Measurements from ENCODE around the gene RDH5. TPM values are rescaled to one million over a fixed set of nuclear protein-coding genes. Genes with fewer than 3 reads are reported as not detected.

RDH5 gene
- total RNA-seq, 1 donor from 2014 or later: 3.6 TPM

- DNase-seq (ENCODE audit: low spot score in 2 of 2): peak in 1 of 2 donors; percentile 53
- no peaks in the 10 kb centered on the region for H3K27me3 ChIP-seq
- H3K4me1 ChIP-seq: peaks cover 7 to 20% of the 10 kb centered on the region in 2 donors
- H3K27ac ChIP-seq: no peak overlapping the region
- TF ChIP-seq CTCF (IDR thresholded peaks at IDR 0.05): no peak
- no peaks in the 10 kb centered on the region for H3K36me3 ChIP-seq
- H3K9me3 ChIP-seq: no peaks in the 10 kb centered on the region
- no peak overlapping the region for H3K4me3 ChIP-seq
- intact Hi-C loops (cut with DNase I): no loop called here
Measured at GRCh38 chr12:55734595-55734994, 14.4 kb downstream of the RDH5 start.

GRCh38 chr12:55736076-55736475 lies 15.9 kb downstream of the RDH5 start:
- peaks cover 3 to 10% of the 10 kb centered on the region in 2 donors for H3K4me1 ChIP-seq
- no peak overlapping the region for H3K4me3 ChIP-seq
- peak in 1 of 2 donors; percentile 54 for DNase-seq (ENCODE audit: low spot score in 2 of 2)
- no peak overlapping the region for H3K27ac ChIP-seq
- no peaks in the 10 kb centered on the region for H3K27me3 ChIP-seq
- intact Hi-C loops (cut with DNase I): loop anchor here (2.0 kb wide), 1 partner anchor 77 kb away; no protein-coding TSS in a partner anchor
- no peaks in the 10 kb centered on the region for H3K36me3 ChIP-seq
- no peaks in the 10 kb centered on the region for H3K9me3 ChIP-seq
- no peak for TF ChIP-seq CTCF (IDR thresholded peaks at IDR 0.05)

GRCh38 chr12:55736780-55737580 lies 16.8 kb downstream of the RDH5 start:
- Histone ChIP-seq H3K27me3 (no peaks in the 10 kb centered on the region), H3K4me1 (peaks cover 3 to 9% of the 10 kb centered on the region in 2 donors), H3K27ac (peak overlapping the region; percentile 81 to 82), H3K4me3 (no peak overlapping the region), H3K9me3 (no peaks in the 10 kb centered on the region), H3K36me3 (no peaks in the 10 kb centered on the region)
- intact Hi-C loops (cut with DNase I): loop anchor here (1.0 to 2.0 kb wide), 2 partner anchors 56 to 78 kb away; a partner anchor contains a TSS
- DNase-seq (ENCODE audit: low spot score in 2 of 2): peak in 1 of 2 donors; percentile 88
- TF ChIP-seq CTCF (IDR thresholded peaks at IDR 0.05): peak; percentile 77 to 85 (median 83)

- Histone ChIP-seq H3K27me3 (no peaks in the 10 kb centered on the region), H3K4me1 (peaks cover 3 to 11% of the 10 kb centered on the region in 2 donors), H3K27ac (peak overlapping the region; percentile 81 to 82), H3K9me3 (no peaks in the 10 kb centered on the region), H3K36me3 (no peaks in the 10 kb centered on the region), H3K4me3 (peak overlapping the region; percentile 65 to 73)
- peak in 1 of 2 donors; percentile 63 for DNase-seq (ENCODE audit: low spot score in 2 of 2)
- peak in 1 of 3 experiments; percentile 0 for TF ChIP-seq CTCF (IDR thresholded peaks at IDR 0.05)
- intact Hi-C loops (cut with DNase I): loop anchor here (1.0 to 2.0 kb wide), 4 partner anchors 56 to 203 kb away; a partner anchor contains a TSS
Measured at GRCh38 chr12:55737581-55738122, 17.5 kb downstream of the RDH5 start.

- intact Hi-C loops (cut with DNase I): loop anchor here (1.0 kb wide), 2 partner anchors 59 to 202 kb away; no protein-coding TSS in a partner anchor
- no peaks in the 10 kb centered on the region for H3K9me3 ChIP-seq
- H3K27me3 ChIP-seq: no peaks in the 10 kb centered on the region
- H3K27ac ChIP-seq: peak overlapping the region; percentile 81 to 82
- H3K4me3 ChIP-seq: peak overlapping the region; percentile 65 to 73
- TF ChIP-seq CTCF (IDR thresholded peaks at IDR 0.05): peak; percentile 82 to 89 (median 86)
- H3K4me1 ChIP-seq: peaks cover 3 to 13% of the 10 kb centered on the region in 2 donors
- H3K36me3 ChIP-seq: no peaks in the 10 kb centered on the region
- peak; percentile 64 to 93 for DNase-seq (ENCODE audit: low spot score in 2 of 2)
Measured at GRCh38 chr12:55738123-55739024, 18.2 kb downstream of the RDH5 start.
